Effector memory CD4-positive, alpha-beta T cell (primary cell): ENCODE measurements around the gene PARK7.

Experiments
- DNase-seq, 3 donors: peaks; one replicate each; pipeline ENCODE4 v3.0.0-alpha.2; 2020
- H3K27ac ChIP-seq: 2 replicates; pipeline ENCODE4 v1.7.0; 2013; ENCODE audit warnings: mild to moderate bottlenecking, low read length, moderate library complexity; ENCODE audit not compliant: insufficient read depth, poor library complexity, severe bottlenecking
- H3K27me3 ChIP-seq: replicated peaks from 2 replicates; pipeline ENCODE4 v1.7.0; 2013; ENCODE audit warnings: mild to moderate bottlenecking, low read length; ENCODE audit not compliant: insufficient read depth, control insufficient read depth, poor library complexity, severe bottlenecking
- H3K36me3 ChIP-seq: 2 replicates; pipeline ENCODE4 v1.7.0; 2013; ENCODE audit warnings: mild to moderate bottlenecking, low read length, moderate library complexity; ENCODE audit not compliant: control insufficient read depth, insufficient read depth
- H3K4me1 ChIP-seq: 2 replicates; pipeline ENCODE4 v1.7.0; 2013; ENCODE audit warnings: low read length, mild to moderate bottlenecking; ENCODE audit not compliant: control insufficient read depth, insufficient read depth, poor library complexity, severe bottlenecking
- H3K4me3 ChIP-seq: 2 replicates; pipeline ENCODE4 v1.7.0; 2013; ENCODE audit warnings: low read length, low read depth, mild to moderate bottlenecking; ENCODE audit not compliant: insufficient read depth, poor library complexity, severe bottlenecking
- H3K9me3 ChIP-seq: 2 replicates; pipeline ENCODE4 v1.7.0; 2013; ENCODE audit warnings: mild to moderate bottlenecking, low read length, moderate library complexity; ENCODE audit not compliant: control insufficient read depth

The PARK7 gene

GRCh38 chr1:8006037-8006963 is 44.8 kb downstream of the PARK7 start:
- Histone ChIP-seq H3K27me3 (no peaks in the 10 kb centered on the region), H3K27ac (no peak overlapping the region), H3K4me1 (no peaks in the 10 kb centered on the region), H3K36me3 (no peaks in the 10 kb centered on the region), H3K4me3 (no peak overlapping the region), H3K9me3 (no peaks in the 10 kb centered on the region)
- no peak for DNase-seq

DNA sequence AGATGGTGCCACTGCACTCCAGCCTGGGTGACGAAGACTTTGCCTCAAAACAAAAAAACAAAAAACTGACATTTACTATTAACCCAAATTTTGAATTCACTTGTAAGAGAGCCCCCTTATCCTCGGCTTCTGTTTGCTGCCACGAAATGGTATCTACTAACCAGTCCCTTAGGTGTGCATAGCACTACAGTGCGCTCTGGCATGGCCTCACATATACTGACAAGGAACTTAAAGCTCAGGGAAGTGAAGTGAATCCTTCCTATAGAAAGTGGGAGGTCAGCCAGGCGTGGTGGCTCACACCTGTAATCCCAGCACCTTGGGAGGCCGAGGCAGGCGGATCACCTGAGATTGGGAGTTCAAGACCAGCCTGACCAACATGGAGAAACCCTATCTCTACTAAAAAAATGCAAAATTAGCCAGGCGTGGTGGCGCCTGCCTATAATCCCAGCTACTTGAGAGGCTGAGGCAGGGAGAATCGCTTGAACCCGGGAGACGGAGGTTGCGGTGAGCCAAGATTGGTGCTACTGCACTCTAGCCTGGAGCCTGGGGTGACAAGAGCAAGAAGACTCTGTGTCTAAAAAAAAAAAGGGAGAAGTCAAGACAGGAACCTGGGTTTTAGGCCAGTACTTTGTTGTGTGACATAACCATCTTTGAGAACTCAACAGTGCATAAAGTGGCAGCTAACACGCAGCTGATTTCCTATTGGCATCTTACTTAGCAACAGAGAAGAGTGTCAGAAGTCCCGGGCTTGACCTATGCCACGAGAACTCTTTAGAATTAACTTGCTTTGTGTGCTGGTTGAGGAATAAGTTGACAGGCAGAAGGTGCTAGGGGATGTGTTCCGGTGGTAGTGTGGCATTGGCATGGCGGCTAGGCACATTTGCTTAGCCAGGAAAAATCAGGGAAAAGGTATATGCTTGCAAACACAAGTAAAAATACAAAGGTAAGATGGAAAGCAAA is 47.8 kb downstream of the PARK7 start:
- H3K27me3 ChIP-seq: no peaks in the 10 kb centered on the region
- H3K36me3 ChIP-seq: no peaks in the 10 kb centered on the region
- no peaks in the 10 kb centered on the region for H3K9me3 ChIP-seq
- H3K27ac ChIP-seq: no peak overlapping the region
- H3K4me3 ChIP-seq: no peak overlapping the region
- DNase-seq: no peak
- H3K4me1 ChIP-seq: no peaks in the 10 kb centered on the region

- no peaks in the 10 kb centered on the region for H3K27me3 ChIP-seq
- H3K36me3 ChIP-seq: no peaks in the 10 kb centered on the region
- no peak overlapping the region for H3K27ac ChIP-seq
- H3K4me1 ChIP-seq: no peaks in the 10 kb centered on the region
- H3K9me3 ChIP-seq: no peaks in the 10 kb centered on the region
- DNase-seq: no peak
- no peak overlapping the region for H3K4me3 ChIP-seq
Measured at GRCh38 chr1:8010080-8010664, 48.7 kb downstream of the PARK7 start.

GRCh38 chr1:8011016-8011415 is 49.5 kb downstream of the PARK7 start:
- H3K9me3 ChIP-seq: no peaks in the 10 kb centered on the region
- no peaks in the 10 kb centered on the region for H3K27me3 ChIP-seq
- no peak overlapping the region for H3K27ac ChIP-seq
- no peaks in the 10 kb centered on the region for H3K36me3 ChIP-seq
- no peaks in the 10 kb centered on the region for H3K4me1 ChIP-seq
- H3K4me3 ChIP-seq: no peak overlapping the region
- no peak for DNase-seq

DNA sequence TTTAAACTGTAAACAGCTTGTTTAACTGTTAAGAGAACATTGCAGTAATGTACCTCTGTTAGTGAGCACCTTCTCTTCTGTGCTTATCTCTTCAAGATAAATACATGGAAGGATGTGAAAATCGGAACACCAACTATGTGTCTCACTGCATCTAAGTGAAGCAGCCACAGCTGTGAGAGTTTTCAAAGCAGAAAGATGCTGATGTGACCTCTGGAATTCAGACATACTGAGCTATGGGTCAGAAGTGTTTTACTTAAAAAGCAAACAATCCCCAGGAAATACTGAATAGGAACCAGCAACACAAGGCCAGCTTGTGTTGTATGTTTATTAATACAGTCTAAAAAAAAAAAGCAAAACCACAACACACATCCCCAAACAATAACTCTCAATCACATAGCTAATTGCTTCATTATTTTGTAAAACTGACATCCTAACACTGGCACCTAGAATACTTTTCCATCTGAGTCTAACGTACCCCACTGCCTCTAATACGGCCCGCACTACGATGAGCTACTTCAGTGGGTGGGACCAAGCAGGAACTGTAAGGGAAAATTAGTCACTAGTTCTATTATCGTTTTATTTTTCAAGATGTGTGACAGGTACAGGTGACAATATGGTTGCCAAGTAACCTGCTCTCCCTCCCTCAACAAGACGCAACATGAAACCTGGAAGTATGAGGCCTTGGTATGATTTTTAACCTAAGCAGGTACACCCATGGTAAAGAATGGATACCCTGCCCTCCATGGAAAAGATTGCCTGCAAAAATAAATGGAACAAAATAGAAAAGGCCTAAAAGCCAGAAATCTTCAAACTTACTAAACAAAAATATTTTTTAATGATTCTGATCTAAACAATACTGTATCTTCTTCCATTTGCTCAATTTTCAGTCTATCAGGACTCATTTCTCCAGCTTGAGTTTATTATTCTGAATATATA is 50.7 kb downstream of the PARK7 start:
- H3K9me3 ChIP-seq: no peaks in the 10 kb centered on the region
- no peaks in the 10 kb centered on the region for H3K36me3 ChIP-seq
- DNase-seq: no peak
- no peaks in the 10 kb centered on the region for H3K27me3 ChIP-seq
- no peak overlapping the region for H3K4me3 ChIP-seq
- no peaks in the 10 kb centered on the region for H3K4me1 ChIP-seq
- no peak overlapping the region for H3K27ac ChIP-seq

DNA sequence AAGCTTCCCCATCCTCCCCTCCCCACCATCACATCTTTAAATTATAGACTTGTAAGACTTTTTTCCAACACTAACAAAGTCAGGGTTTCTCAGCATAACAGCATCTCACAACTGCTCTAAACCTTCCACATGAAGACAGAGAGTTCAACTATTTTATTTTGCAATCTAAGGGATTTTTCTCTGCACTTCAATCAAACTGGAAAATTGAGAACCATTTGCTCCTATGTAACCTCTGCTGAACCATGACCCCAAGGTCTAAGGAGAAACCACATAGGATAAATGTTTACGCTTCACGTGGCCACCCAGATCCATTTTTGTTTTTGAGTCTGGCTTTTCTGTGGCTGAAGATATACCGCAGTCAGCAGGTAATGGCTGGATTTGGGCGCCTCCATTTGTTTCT is 51.4 kb downstream of the PARK7 start:
- no peaks in the 10 kb centered on the region for H3K36me3 ChIP-seq
- H3K4me1 ChIP-seq: no peaks in the 10 kb centered on the region
- no peak overlapping the region for H3K4me3 ChIP-seq
- no peak overlapping the region for H3K27ac ChIP-seq
- no peak for DNase-seq
- H3K27me3 ChIP-seq: no peaks in the 10 kb centered on the region
- H3K9me3 ChIP-seq: no peaks in the 10 kb centered on the region

DNA sequence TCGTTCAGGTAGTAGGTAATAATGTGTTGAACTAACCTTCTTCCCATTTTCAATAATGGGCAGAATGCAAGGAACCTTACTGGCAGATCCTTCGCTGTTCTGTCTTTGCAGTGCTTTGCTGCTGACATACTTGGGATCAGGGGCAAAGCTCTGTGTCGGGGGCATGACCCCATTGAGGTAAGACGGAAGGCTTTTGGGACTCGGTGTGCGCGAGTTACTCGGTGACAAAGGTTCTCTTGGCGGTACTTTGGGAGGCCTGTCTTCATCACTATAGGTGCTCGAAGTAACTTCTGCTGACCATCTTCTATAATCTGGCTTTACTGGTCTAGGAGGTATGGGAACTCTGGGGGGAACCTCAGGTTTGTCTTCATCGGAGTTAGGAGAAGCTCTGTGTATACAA is 51.9 kb downstream of the PARK7 start:
- no peaks in the 10 kb centered on the region for H3K9me3 ChIP-seq
- no peak for DNase-seq
- H3K4me3 ChIP-seq: no peak overlapping the region
- no peaks in the 10 kb centered on the region for H3K27me3 ChIP-seq
- H3K27ac ChIP-seq: no peak overlapping the region
- H3K4me1 ChIP-seq: no peaks in the 10 kb centered on the region
- no peaks in the 10 kb centered on the region for H3K36me3 ChIP-seq

DNA sequence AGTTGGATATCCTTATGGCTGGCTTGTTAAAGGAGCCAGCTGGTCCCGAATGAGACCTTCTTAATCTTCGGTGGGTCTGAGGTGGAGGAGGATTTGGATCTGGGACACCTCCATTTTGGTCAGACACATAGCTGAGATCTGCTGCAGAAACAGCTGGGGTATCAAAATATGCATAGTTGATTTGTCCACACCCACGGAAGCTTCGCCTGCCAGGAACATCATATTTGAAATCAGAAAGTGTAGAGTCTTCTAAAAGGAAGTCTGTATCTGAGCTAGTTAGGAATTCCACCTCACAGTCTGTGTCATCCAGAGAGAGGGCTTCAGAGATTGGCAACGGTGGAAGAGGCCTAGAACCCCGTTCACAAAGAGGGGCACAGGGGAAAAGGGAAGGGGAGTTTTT is 52.3 kb downstream of the PARK7 start:
- no peak for DNase-seq
- Histone ChIP-seq H3K9me3 (no peaks in the 10 kb centered on the region), H3K4me1 (no peaks in the 10 kb centered on the region), H3K27ac (no peak overlapping the region), H3K4me3 (no peak overlapping the region), H3K36me3 (no peaks in the 10 kb centered on the region), H3K27me3 (no peaks in the 10 kb centered on the region)

- H3K4me3 ChIP-seq: no peak overlapping the region
- H3K9me3 ChIP-seq: no peaks in the 10 kb centered on the region
- DNase-seq: no peak
- no peaks in the 10 kb centered on the region for H3K4me1 ChIP-seq
- H3K36me3 ChIP-seq: no peaks in the 10 kb centered on the region
- no peak overlapping the region for H3K27ac ChIP-seq
- H3K27me3 ChIP-seq: no peaks in the 10 kb centered on the region
Measured at GRCh38 chr1:8014381-8014988, 53.0 kb downstream of the PARK7 start.
